Trophoblast cell (in vitro differentiated cells and primary cell): Measurements from ENCODE around the gene INPP4A.

ENCODE experiments used
- DNase-seq, 2 donors: peaks; one replicate each; pipeline ENCODE4 v3.0.0-alpha.2; 2016
- H2AFZ ChIP-seq: 2 replicates; pipeline ENCODE4 v1.6.1; 2013; ENCODE audit warnings: low read length, moderate library complexity, mild to moderate bottlenecking; ENCODE audit not compliant: insufficient read depth, poor library complexity
- H2AK5ac ChIP-seq: 2 replicates; pipeline ENCODE4 v1.6.1; 2013; ENCODE audit warnings: mild to moderate bottlenecking, low read length
- H2BK120ac ChIP-seq: 2 replicates; pipeline ENCODE4 v1.6.1; 2013; ENCODE audit warnings: low read length, mild to moderate bottlenecking, moderate library complexity; ENCODE audit not compliant: insufficient read depth, poor library complexity
- H2BK12ac ChIP-seq: 2 replicates; pipeline ENCODE4 v1.6.1; 2013; ENCODE audit warnings: mild to moderate bottlenecking, low read length, moderate library complexity
- H2BK5ac ChIP-seq: 2 replicates; pipeline ENCODE4 v1.6.1; 2013; ENCODE audit warnings: low read length, low read depth, moderate library complexity, mild to moderate bottlenecking; ENCODE audit not compliant: poor library complexity
- H3K14ac ChIP-seq: 2 replicates; pipeline ENCODE4 v1.6.1; 2013; ENCODE audit warnings: mild to moderate bottlenecking, low read length
- H3K18ac ChIP-seq: 2 replicates; pipeline ENCODE4 v1.6.1; 2013; ENCODE audit warnings: mild to moderate bottlenecking, low read length
- H3K23ac ChIP-seq: 2 replicates; pipeline ENCODE4 v1.6.1; 2013; ENCODE audit warnings: low read length
- H3K27ac ChIP-seq: 2 replicates; pipeline ENCODE4 v1.5.1; 2013; ENCODE audit warnings: low read depth, mild to moderate bottlenecking, inconsistent platforms, low read length, moderate library complexity
- H3K27me3 ChIP-seq: 2 replicates; pipeline ENCODE4 v1.6.1; 2013; ENCODE audit warnings: inconsistent platforms, mild to moderate bottlenecking, low read length, moderate library complexity; ENCODE audit not compliant: insufficient read depth
- H3K36me3 ChIP-seq, 2 experiments: 1 replicate in 1 of 2; 2 replicates in 1 of 2; pipeline ENCODE4 v1.6.1; 2013; ENCODE audit warnings: low read length in 2 of 2, mild to moderate bottlenecking in 2 of 2, moderate library complexity in 1 of 2; ENCODE audit not compliant: insufficient read depth in 2 of 2, control insufficient read depth in 1 of 2
- H3K4ac ChIP-seq: 2 replicates; pipeline ENCODE4 v1.6.1; 2013; ENCODE audit warnings: low read depth, mild to moderate bottlenecking, low read length, moderate library complexity
- H3K4me1 ChIP-seq, 2 experiments: 1 replicate in 1 of 2; 2 replicates in 1 of 2; pipeline ENCODE4 v1.6.1; 2013; ENCODE audit warnings: low read length in 2 of 2, mild to moderate bottlenecking in 2 of 2, moderate library complexity in 1 of 2; ENCODE audit not compliant: insufficient read depth in 2 of 2, control insufficient read depth in 1 of 2
- H3K4me2 ChIP-seq: 2 replicates; pipeline ENCODE4 v1.6.1; 2013; ENCODE audit warnings: inconsistent platforms, mild to moderate bottlenecking, low read length, moderate library complexity
- H3K4me3 ChIP-seq: 2 replicates; pipeline ENCODE4 v1.5.1; 2013; ENCODE audit warnings: mild to moderate bottlenecking, low read depth, low read length, inconsistent platforms
- H3K79me1 ChIP-seq: one replicate; pipeline ENCODE4 v1.6.1; 2013; ENCODE audit warnings: low read length
- H3K79me2 ChIP-seq: 2 replicates; pipeline ENCODE4 v1.6.1; 2013; ENCODE audit warnings: low read length, mild to moderate bottlenecking; ENCODE audit not compliant: control insufficient read depth, insufficient read depth, poor library complexity
- H3K9ac ChIP-seq: 2 replicates; pipeline ENCODE4 v1.6.1; 2013; ENCODE audit warnings: mild to moderate bottlenecking, low read length
- H3K9me3 ChIP-seq: 2 replicates; pipeline ENCODE4 v1.6.1; 2013; ENCODE audit warnings: low read depth, mild to moderate bottlenecking, control low read depth, inconsistent platforms, low read length; ENCODE audit not compliant: insufficient read depth
- H4K12ac ChIP-seq: 2 replicates; pipeline ENCODE4 v1.6.1; 2013; ENCODE audit warnings: low read depth, mild to moderate bottlenecking, low read length, moderate library complexity
- H4K8ac ChIP-seq: 2 replicates; pipeline ENCODE4 v1.6.1; 2013; ENCODE audit warnings: low read depth, mild to moderate bottlenecking, low read length, moderate library complexity
- H4K91ac ChIP-seq: one replicate; pipeline ENCODE4 v1.6.1; 2013; ENCODE audit warnings: low read depth, mild to moderate bottlenecking, low read length, moderate library complexity
- WGBS: extraction: QIAGEN DNeasy Blood & Tissue Kit; methylation state at CpG from one replicate; pipeline ENCODE4 v1.1.7; 2013; ENCODE audit warnings: missing lambda C conversion rate; ENCODE audit not compliant: insufficient read length, insufficient coverage; ENCODE audit errors: extremely low coverage; 5-methylcytosine and 5-hydroxymethylcytosine counted together

INPP4A gene

GRCh38 chr2:98465456-98466226 lies 21.0 kb downstream of the INPP4A start:
- no peak overlapping the region for H4K12ac ChIP-seq

GRCh38 chr2:98467082-98467536 lies 22.5 kb downstream of the INPP4A start:
- Histone ChIP-seq H3K79me1 (no peaks in the 10 kb centered on the region), H3K4me1 (peaks cover 0 to 6% of the 10 kb centered on the region in 2 experiments), H4K91ac (no peak overlapping the region), H2BK120ac (no peak overlapping the region), H3K9ac (peak overlapping the region; percentile 57), H4K8ac (no peak overlapping the region), H3K4ac (no peak overlapping the region), H2BK5ac (no peak overlapping the region), H3K27me3 (no peaks in the 10 kb centered on the region), H3K27ac (no peak overlapping the region), H2AK5ac (no peak overlapping the region), H4K12ac (no peak overlapping the region), H3K4me3 (no peak overlapping the region), H3K79me2 (no peaks in the 10 kb centered on the region), H2BK12ac (no peak overlapping the region), H3K18ac (no peak overlapping the region), H3K14ac (no peak overlapping the region), H3K23ac (no peak overlapping the region), H3K4me2 (no peak overlapping the region), H3K9me3 (no peaks in the 10 kb centered on the region), H3K36me3 (no peaks in the 10 kb centered on the region), H2AFZ (no peak overlapping the region)
- no peak for DNase-seq
- WGBS: no CpG with 5 or more reads among the region's 11 CpGs

More at GRCh38 chr2:98465456-98466226, 21.0 kb downstream of the INPP4A start:
- H3K9me3 ChIP-seq: no peaks in the 10 kb centered on the region
- peaks cover 0 to 6% of the 10 kb centered on the region in 2 experiments for H3K4me1 ChIP-seq
- DNase-seq: no peak
- H2AK5ac ChIP-seq: no peak overlapping the region
- H4K8ac ChIP-seq: no peak overlapping the region
- no peaks in the 10 kb centered on the region for H3K79me1 ChIP-seq
- no peaks in the 10 kb centered on the region for H3K79me2 ChIP-seq
- no peak overlapping the region for H3K4me2 ChIP-seq
- no peak overlapping the region for H3K4ac ChIP-seq
- no peak overlapping the region for H3K9ac ChIP-seq
- no peak overlapping the region for H3K18ac ChIP-seq
- H3K27ac ChIP-seq: no peak overlapping the region
- no peak overlapping the region for H3K23ac ChIP-seq
- H3K14ac ChIP-seq: no peak overlapping the region
- WGBS: no CpG with 5 or more reads among the region's 11 CpGs
- H3K36me3 ChIP-seq: peaks cover 0 to 4% of the 10 kb centered on the region in 2 experiments
- H3K27me3 ChIP-seq: no peaks in the 10 kb centered on the region
- H4K91ac ChIP-seq: no peak overlapping the region
- no peak overlapping the region for H3K4me3 ChIP-seq
- H2BK5ac ChIP-seq: no peak overlapping the region
- H2BK120ac ChIP-seq: no peak overlapping the region
- H2BK12ac ChIP-seq: no peak overlapping the region
- H2AFZ ChIP-seq: no peak overlapping the region

GRCh38 chr2:98467652-98468051 lies 23.0 kb downstream of the INPP4A start:
- H3K18ac ChIP-seq: no peak overlapping the region
- no peak overlapping the region for H3K9ac ChIP-seq
- H3K23ac ChIP-seq: no peak overlapping the region
- no peak for DNase-seq
- H2AFZ ChIP-seq: no peak overlapping the region
- no peak overlapping the region for H3K4me2 ChIP-seq
- no peak overlapping the region for H3K4ac ChIP-seq
- H3K4me1 ChIP-seq: peaks cover 0 to 6% of the 10 kb centered on the region in 2 experiments
- H4K12ac ChIP-seq: no peak overlapping the region
- H3K14ac ChIP-seq: no peak overlapping the region
- no peak overlapping the region for H2BK120ac ChIP-seq
- H4K8ac ChIP-seq: no peak overlapping the region
- no peaks in the 10 kb centered on the region for H3K27me3 ChIP-seq
- H3K4me3 ChIP-seq: no peak overlapping the region
- H2BK5ac ChIP-seq: no peak overlapping the region
- no peaks in the 10 kb centered on the region for H3K79me2 ChIP-seq
- H3K27ac ChIP-seq: no peak overlapping the region
- no peak overlapping the region for H2BK12ac ChIP-seq
- WGBS: no CpG with 5 or more reads among the region's 3 CpGs
- no peaks in the 10 kb centered on the region for H3K9me3 ChIP-seq
- no peaks in the 10 kb centered on the region for H3K79me1 ChIP-seq
- no peak overlapping the region for H4K91ac ChIP-seq
- no peak overlapping the region for H2AK5ac ChIP-seq
- no peaks in the 10 kb centered on the region for H3K36me3 ChIP-seq

GRCh38 chr2:98468621-98469236 lies 24.1 kb downstream of the INPP4A start:
- Histone ChIP-seq H3K4me2 (no peak overlapping the region), H4K8ac (no peak overlapping the region), H3K18ac (no peak overlapping the region), H4K91ac (no peak overlapping the region), H3K14ac (no peak overlapping the region), H2AK5ac (no peak overlapping the region), H4K12ac (no peak overlapping the region), H2BK120ac (no peak overlapping the region), H3K4me1 (peaks cover 0 to 6% of the 10 kb centered on the region in 2 experiments), H3K36me3 (no peaks in the 10 kb centered on the region), H2BK5ac (no peak overlapping the region), H3K9me3 (peaks cover 4% of the 10 kb centered on the region), H3K4ac (no peak overlapping the region), H3K79me1 (no peaks in the 10 kb centered on the region), H2BK12ac (no peak overlapping the region), H3K27me3 (no peaks in the 10 kb centered on the region), H3K4me3 (no peak overlapping the region), H2AFZ (no peak overlapping the region), H3K27ac (no peak overlapping the region), H3K9ac (no peak overlapping the region), H3K79me2 (no peaks in the 10 kb centered on the region), H3K23ac (no peak overlapping the region)
- DNase-seq: no peak
- WGBS: no CpG with 5 or more reads among the region's 5 CpGs
